Measurements from ENCODE around the gene RIMBP2.

The RIMBP2 gene

DNA sequence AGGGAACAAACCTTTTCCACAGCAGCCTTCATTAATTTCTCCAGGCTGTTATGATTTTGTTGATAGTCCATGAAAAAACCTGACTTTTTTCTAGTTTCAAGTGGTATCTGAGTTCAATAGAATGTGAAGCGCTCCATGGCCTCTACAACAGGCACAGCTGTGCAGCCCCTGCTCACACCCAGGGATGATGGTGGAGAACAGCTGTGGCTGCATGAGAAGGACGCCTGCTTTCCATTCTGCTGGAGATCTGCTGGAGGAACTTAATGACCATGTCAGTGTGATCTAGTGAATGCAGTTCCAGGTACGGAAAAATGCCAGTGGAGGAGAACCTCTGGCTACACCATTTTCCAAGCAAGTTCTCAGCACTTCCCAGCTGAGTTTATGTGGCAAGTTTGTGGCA lies 297.8 kb downstream of the RIMBP2 start:
- DNase-seq (ENCODE audit: low spot score) = no peak

DNA sequence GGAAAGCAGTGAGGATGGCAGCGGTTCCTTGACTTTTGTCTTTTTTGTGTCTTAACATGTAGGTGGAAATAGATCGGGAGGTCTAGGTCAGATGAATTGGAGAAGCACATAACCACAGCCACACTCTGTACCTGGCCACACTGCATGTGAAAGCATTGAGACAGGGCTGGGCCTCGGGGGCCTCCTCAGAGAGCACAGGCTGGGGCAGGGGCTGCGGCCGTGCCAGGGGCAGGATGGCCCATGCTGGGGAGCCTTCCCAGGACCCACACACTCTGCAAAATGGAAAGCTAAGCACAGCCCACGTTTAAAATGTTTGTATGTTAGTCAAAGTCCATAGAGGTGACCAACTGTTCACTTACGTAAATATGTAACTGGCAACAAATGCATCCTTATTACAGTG lies 301.7 kb downstream of the RIMBP2 start:
- DNase-seq (ENCODE audit: low spot score) = no peak

DNA sequence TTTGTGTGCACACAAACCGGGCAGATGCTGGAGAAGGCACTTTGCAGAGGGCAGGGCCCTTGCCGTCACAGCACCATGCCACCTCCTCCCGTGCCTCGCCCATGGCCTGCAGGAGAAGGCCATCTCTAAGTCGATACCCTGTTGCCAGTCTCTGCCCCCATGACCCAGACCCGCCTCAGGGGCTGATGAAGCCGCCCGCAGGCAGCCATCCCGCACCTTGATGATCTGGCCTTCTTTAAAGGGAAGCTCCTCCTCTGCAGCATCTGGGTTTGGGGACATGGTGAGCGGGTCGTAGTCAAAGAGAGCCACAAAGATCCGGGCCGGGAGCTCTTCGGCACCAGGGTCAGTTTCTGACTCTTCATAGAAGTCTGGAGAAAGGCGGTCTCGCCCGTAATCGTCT lies 302.2 kb downstream of the RIMBP2 start:
- no peak for DNase-seq (ENCODE audit: low spot score)

GRCh38 chr12:130412384-130412783 lies 303.7 kb downstream of the RIMBP2 start:
- no peak for DNase-seq (ENCODE audit: low spot score)

- DNase-seq (ENCODE audit: low spot score) = no peak
Measured at GRCh38 chr12:130405332-130405731, 310.8 kb downstream of the RIMBP2 start.

- no peak for DNase-seq (ENCODE audit: low spot score)
Measured at GRCh38 chr12:130401703-130402102, 314.4 kb downstream of the RIMBP2 start.

DNA sequence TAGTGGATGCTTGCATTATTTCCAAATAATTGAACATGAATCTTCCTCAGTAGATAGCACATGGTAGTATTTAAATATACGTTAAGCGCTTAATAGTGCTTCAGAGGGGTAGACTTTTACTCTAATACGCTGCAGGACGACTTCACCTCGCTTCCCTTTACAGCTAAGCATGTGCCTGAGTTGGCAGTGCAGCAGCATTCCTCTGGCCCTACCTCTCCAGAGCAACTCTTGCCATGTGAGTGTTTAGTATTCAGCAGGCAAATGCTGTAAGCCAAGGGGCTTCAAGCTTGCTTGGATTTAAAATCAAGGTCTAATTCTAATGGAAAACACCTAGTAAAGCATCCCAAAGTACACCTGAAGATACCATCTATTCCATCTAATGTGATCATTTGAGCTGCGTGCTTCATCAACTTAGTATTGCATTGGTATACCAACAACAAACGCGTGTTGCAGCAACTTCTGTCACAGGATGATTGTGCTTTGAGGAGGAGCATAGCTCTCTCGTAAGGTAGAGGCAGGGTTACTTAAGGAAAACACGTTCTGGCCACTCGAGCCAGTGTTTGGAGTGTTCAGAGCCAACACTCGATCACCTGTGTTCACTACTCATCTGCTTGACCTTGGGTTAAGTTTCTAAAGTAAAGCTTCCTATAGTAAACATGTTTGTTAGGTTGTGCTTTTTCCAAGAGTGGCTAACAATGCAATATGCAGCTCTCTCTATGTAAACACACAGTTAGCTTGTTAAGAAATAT lies 317.8 kb downstream of the RIMBP2 start:
- no peak for DNase-seq (ENCODE audit: low spot score)

DNA sequence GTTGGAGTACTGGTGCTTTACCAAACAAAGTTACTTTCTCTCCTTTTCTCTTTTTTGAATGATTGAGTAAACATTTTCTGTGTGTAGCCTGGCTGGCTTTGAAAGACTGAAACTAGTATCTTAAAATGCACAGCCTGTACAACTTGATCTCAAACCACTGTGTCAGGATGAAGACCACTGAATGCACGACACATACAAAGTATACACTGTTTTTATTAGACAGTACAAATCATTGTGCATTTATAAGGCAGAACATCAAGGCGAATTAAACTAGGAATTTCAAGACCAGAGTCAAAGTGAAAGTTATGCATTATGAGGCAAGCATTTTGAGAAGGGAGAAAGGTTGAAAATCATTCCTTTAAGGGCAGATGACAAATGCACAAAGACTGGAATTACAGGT lies 319.4 kb downstream of the RIMBP2 start:
- no peak for DNase-seq (ENCODE audit: low spot score)

DNA sequence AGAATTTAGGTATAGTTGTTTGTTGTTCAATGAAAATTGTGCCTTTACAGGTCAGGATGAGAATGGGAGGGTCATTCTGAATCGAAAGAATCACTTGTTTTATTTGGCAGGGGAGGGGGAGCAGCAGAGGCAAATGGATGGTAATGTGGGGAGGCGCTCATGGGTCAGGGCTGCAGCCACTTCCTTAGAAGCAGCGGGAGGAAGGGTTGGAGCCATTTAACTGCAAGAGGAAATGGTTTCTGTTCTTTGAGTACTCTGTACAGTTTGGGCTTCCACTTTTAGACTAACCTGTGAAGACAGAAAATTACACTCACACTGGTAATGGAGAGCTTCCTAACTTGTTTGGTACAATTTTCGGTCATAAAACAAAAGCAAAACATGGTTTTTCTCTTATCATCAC lies 321.2 kb downstream of the RIMBP2 start:
- no peak for DNase-seq (ENCODE audit: low spot score)

DNA sequence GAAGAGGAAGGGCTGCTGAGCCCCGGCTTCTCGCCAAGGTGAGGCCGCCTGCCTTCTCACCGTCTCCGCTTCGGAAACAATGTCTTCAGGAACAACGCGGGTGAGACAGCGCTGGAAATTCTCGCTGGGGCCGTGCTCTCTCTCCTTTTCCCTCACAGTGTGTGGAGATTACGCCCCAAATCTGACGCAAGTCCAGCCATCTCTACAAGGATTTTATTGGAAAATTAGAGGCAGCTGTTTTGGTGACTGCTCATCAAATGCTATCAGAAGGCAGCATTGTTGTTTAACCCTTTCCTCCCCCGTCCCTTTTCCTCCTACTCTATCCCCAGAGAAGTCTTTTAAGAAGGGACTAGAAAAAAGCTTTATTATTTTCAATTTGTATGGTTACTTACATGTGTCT lies 324.9 kb downstream of the RIMBP2 start:
- DNase-seq (ENCODE audit: low spot score) = no peak

DNA sequence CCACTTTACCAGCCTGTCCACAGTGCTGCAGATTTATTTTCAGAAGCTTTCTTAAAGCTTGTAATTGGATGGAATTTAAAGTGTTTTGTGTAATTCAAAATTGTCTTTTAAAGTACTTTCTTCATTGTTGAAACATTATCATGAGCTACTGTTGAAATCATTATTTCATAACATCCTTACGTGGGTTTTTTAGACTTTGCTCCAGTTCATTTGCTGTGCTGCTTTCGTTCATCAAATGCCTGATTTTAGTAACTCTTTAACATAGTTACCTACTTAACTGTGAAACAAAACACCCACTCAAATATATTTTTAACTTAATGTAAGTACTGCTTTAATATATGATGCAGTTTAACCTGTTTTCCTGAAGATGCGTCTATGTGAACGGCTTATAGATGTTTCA lies 330.9 kb downstream of the RIMBP2 start:
- no peak for DNase-seq (ENCODE audit: low spot score)

GRCh38 chr12:130384234-130384633 lies 331.9 kb downstream of the RIMBP2 start:
- no peak for DNase-seq (ENCODE audit: low spot score)

DNA sequence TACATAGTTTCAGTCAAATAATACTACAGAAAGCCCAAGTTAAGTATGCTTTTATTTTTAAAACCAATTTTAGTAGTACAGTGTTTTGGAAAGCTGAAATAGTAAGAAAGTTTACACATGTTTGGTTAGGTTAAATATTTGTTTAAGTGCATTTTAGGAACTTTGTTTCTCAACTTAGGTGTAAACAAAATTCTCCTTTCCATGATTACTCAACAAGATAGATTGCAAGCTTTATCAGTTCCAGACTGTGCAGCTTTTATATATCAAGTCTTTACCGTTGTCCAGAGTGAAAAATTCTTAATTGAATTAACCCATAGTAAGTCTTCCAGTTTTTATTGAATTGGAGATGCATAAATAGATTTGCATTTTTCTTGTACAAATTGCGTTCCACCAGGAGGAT lies 333.3 kb downstream of the RIMBP2 start:
- DNase-seq (ENCODE audit: low spot score) = no peak

GRCh38 chr12:130375296-130376287 lies 340.5 kb downstream of the RIMBP2 start:
- no peak for DNase-seq (ENCODE audit: low spot score)

GRCh38 chr12:130374083-130374482 lies 342.0 kb downstream of the RIMBP2 start:
- DNase-seq (ENCODE audit: low spot score) = no peak

GRCh38 chr12:130372936-130373335 lies 343.2 kb downstream of the RIMBP2 start:
- DNase-seq (ENCODE audit: low spot score) = no peak

- DNase-seq (ENCODE audit: low spot score) = no peak
Measured at GRCh38 chr12:130371296-130371695, 344.8 kb downstream of the RIMBP2 start.

DNA sequence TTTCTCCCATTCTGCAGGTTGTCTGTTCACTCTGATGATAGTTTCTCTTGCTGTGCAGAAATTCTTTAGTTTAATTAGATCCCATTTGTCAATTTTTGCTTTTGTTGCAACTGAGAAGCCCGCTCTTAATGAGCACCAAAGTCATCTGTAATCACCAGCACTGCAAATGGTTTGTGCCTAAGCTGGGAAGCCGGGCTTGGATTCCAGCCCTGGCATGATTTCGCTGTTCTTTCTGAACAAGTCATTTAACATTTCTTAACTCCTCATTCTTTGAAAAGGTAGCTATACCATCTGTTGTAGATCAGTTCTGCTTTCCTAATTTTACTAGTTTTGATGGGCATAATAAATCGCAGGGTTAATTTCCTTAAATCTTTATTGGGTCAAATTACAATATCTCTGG lies 346.3 kb downstream of the RIMBP2 start:
- no peak for DNase-seq (ENCODE audit: low spot score)

- DNase-seq (ENCODE audit: low spot score) = no peak
Measured at GRCh38 chr12:130367523-130367922, 348.6 kb downstream of the RIMBP2 start.

DNA sequence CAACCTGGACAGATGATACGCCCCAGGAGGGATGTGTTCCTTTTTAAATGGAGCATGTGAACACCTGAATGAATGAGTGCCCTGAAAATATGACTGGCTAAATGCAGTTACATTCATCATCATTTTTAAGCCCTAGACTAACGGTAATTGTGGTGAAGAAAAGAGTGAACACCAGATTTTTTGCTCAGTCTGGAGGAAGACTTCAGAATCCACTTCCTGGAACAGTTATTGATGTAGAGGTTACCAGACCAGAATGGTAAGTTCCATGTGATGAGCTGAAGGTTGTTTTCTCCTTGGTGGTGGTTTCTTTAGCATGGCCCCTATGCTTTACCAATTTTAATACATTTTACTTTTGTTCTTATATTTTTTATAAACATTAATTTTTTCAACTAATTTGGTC lies 349.1 kb downstream of the RIMBP2 start:
- DNase-seq (ENCODE audit: low spot score) = no peak

- no peak for DNase-seq (ENCODE audit: low spot score)
Measured at GRCh38 chr12:130366159-130366558, 349.9 kb downstream of the RIMBP2 start.

DNA sequence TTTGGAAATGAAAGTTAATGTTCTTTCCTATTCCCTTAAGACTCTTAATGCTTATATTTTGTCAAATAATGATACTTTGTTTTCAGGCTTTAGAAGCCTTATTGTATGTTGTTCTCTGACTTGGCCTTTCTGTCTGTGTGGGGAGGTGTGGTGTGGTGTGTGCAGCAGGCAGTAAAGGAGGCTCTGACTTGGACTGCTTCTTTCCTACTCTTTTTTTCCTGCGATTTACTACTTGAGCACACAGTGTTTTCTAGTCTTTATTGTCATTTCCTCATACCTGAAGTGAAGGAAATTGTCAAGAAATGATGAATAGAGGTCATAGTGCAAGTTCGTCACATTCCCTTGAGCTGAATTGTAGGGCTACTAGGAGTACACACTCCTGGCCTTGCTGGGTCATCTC lies 351.5 kb downstream of the RIMBP2 start:
- no peak for DNase-seq (ENCODE audit: low spot score)

GRCh38 chr12:130362060-130362459 lies 354.0 kb downstream of the RIMBP2 start:
- DNase-seq (ENCODE audit: low spot score) = no peak
